D721Med (cell line): ENCODE results near the gene ZNF775.

Experiments
- DNase-seq: peaks from one replicate; pipeline ENCODE4 v3.0.0; 2011; ENCODE audit warnings: low spot score; ENCODE audit not compliant: insufficient read length
- FAIRE-seq: peaks from 2 replicates; lab custom pipeline; 2011; peaks lifted over from hg19 to GRCh38; lab: Jason Lieb, UNC
- TF ChIP-seq, protein P1 (sequence below): IDR thresholded peaks from 2 replicates; pipeline ENCODE4 v1.5.1; 2012; ENCODE audit warnings: mild to moderate bottlenecking, control low read depth; ENCODE audit not compliant: insufficient read depth; ENCODE audit errors: missing control alignments

ZNF775 gene

DNA sequence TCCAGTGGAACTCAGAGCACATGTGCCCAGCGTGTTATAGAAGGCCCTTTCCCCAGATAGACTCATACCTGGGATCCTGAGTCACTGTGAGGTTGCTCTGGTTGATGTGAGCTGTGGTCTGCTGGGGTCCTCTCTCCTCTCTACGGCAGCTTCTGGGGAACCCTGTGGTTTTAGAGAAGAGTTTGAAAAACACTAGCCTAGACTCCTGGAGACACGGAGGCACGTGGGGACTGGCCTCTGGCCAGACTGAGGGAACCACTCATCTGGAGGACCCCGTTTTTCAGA, 10.3 kb downstream of the ZNF775 start:
- no peak for FAIRE-seq
- TF ChIP-seq, protein P1, sequence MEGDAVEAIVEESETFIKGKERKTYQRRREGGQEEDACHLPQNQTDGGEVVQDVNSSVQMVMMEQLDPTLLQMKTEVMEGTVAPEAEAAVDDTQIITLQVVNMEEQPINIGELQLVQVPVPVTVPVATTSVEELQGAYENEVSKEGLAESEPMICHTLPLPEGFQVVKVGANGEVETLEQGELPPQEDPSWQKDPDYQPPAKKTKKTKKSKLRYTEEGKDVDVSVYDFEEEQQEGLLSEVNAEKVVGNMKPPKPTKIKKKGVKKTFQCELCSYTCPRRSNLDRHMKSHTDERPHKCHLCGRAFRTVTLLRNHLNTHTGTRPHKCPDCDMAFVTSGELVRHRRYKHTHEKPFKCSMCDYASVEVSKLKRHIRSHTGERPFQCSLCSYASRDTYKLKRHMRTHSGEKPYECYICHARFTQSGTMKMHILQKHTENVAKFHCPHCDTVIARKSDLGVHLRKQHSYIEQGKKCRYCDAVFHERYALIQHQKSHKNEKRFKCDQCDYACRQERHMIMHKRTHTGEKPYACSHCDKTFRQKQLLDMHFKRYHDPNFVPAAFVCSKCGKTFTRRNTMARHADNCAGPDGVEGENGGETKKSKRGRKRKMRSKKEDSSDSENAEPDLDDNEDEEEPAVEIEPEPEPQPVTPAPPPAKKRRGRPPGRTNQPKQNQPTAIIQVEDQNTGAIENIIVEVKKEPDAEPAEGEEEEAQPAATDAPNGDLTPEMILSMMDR, result no peak
- no peak for DNase-seq

DNA sequence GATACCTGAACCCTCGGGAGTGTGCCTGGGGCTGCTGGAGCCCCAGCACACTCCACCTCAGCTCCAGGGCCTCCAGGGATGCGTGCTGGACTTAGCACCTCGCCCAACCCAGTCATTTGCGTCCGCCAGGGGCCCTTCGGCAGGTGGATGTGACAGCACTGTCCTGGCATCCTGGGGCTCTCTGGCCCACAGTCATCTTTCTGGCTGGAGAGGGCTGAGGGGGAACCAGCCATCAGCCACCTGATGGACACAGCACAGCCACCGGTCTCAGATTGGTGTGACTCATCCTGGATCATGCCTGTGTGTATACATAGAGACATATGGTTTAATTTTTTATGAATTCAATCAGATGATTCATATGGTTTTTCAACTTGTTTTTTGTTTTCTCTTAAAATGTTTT, 11.1 kb downstream of the ZNF775 start:
- FAIRE-seq (no peak), DNase-seq (no peak)
- TF ChIP-seq, protein P1, result no peak

DNA sequence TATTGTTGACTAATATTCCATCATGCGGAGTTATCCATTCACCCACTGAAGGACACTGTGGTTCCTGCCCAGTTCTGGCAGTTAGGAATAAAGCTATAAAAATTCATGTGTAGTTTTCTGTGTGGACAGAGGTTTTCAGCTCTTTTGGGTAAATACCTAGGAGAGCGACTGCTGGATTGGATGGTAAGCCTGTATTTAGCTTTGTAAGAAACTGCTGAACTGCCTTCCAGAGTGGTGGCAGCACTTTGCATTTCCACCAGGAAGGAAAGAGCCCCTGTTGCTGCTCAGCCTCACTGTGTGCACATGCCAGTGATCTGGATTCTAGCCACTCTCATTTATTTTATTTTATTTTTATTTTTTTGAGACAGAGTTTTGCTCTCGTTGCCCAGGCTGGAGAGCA, 14.2 kb downstream of the ZNF775 start:
- FAIRE-seq, result no peak
- TF ChIP-seq, protein P1, result no peak
- DNase-seq, result no peak

DNA sequence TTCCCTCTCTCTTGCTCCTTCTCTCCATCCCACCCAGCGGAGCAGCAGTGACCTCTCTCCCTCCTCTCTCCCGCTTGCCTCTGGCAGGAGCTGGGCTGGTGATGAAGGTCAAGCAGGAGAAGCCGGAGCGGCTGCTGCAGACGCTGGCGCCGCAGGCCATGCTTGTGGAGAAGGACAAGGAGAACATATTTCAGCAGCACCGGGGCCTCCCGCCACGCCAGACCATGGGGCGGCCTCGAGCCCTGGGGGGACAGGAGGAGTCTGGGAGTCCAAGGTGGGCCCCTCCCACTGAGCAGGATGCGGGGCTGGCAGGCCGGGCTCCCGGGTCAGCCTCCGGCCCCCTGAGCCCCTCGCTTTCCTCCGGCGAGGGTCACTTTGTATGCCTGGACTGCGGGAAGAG, 17.3 kb downstream of the ZNF775 start:
- FAIRE-seq (no peak), DNase-seq (no peak)
- TF ChIP-seq, protein P1, result no peak

DNA sequence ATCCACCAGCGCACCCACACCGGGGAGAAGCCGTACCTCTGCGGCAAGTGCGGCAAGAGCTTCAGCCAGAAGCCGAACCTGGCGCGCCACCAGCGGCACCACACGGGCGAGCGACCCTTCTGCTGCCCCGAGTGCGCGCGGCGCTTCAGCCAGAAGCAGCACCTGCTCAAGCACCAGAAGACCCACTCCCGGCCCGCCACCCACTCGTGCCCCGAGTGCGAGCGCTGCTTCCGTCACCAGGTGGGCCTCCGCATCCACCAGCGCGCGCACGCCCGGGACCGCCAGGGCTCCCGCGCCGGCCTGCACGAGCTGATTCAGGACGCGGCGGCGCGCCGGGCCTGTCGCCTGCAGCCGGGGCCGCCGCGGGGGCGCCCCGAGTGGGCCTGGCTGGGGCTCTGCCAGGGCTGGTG, 17.7 kb downstream of the ZNF775 start:
- FAIRE-seq (no peak), DNase-seq (no peak)
- TF ChIP-seq, protein P1, result no peak

DNA sequence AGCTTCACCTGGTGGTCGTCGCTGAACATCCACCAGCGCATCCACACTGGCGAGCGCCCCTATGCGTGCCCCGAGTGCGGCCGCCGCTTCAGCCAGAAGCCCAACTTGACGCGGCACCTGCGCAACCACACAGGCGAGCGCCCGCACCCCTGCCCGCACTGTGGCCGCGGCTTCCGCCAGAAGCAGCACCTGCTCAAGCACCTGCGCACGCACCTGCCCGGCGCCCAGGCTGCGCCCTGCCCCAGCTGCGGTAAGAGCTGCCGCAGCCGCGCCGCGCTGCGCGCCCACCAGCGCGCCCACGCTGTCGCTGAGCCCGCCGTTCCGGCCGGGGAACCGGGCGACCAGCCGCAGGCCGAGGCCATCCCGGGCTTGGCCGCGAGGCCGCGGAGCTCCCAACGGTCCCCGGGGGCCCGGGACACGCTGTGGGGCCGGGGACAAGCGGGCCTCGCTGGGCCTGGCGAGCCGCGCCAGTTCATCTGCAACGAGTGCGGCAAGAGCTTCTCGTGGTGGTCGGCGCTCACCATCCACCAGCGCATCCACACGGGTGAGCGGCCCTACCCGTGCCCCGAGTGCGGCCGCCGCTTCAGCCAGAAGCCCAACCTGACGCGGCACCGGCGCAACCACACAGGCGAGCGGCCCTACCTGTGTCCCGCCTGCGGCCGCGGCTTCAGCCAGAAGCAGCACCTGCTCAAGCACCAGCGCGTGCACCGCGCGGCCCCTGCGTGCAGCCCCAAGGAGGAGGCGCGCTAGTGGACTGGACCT, 18.4 kb downstream of the ZNF775 start:
- DNase-seq, result no peak
- FAIRE-seq, result no peak
- TF ChIP-seq, protein P1, result no peak

DNA sequence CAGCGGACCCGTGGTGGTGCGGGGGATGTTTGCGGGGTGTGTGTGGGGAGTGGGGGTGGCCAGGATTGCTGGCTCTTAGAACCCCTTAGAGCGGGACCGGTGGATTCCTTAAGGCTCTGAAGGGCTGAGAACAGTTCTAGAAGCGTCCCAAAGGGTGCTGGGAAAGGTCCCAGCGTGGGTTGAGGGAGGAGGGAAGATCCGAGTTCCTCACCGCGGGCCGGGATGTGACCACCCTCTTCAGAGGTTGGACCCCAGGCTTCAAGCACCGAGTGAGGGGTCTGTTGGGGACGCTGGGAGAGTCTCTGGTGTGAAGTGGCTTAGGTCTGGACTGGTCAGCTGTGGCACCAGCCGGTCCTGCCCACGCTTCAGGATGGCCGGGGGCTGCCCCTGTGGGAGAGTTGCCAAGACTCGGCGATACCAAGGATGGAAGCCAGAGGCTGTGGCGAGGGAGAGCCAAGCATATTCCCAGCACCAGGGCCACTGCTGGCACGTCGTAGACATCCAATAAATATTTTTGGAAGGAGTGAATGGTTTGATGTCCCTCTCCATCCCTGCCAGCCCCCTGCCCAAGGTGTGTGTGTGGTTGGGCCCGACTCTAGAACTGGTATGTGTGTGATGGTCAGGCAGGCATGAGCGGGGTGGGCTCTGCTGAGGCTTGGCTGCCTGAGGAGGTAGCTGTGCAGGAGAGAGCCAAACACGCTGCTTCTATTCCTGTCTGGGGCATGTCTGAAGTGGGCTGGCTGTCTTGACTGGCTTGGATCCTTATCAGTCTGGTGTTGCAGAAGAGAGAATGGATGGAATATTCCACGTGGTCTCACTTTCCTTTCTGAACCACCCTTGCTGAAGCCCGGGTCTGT, 19.2 kb downstream of the ZNF775 start:
- FAIRE-seq (no peak), DNase-seq (no peak)
- TF ChIP-seq, protein P1, result no peak
